Naive B cell (primary cell): ENCODE data around the gene SRPRB. TPM values are rescaled to one million over a fixed set of nuclear protein-coding genes. Genes with fewer than 3 reads are reported as not detected.

Experiments used
- ATAC-seq, 2 donors: fragments of 150-1000 bp; cut with Tn5 transposase; 2 replicates each; pipeline ENCODE4 v1.10.0; 2021; ENCODE audit warnings: low read depth in 2 of 2, mild to moderate bottlenecking in 2 of 2, moderate library complexity in 2 of 2
- DNase-seq: peaks from one replicate; pipeline ENCODE4 v3.0.0; 2022
- H3K27ac Mint-ChIP-seq, 6 donors: one replicate each; pipeline ENCODE4 v1.8.0; 2020 to 2022; ENCODE audit warnings: mild to moderate bottlenecking in 6 of 6, mixed read lengths in 6 of 6, moderate library complexity in 5 of 6, inconsistent platforms in 2 of 6
- H3K27me3 Mint-ChIP-seq, 3 donors: one replicate each; pipeline ENCODE4 v1.8.0; 2021 to 2022; ENCODE audit warnings: mixed read lengths in 3 of 3, mild to moderate bottlenecking in 1 of 3
- H3K36me3 Mint-ChIP-seq, 2 donors: one replicate each; pipeline ENCODE4 v1.8.0; 2020 to 2022; ENCODE audit warnings: mixed read lengths in 2 of 2, inconsistent platforms in 1 of 2, mild to moderate bottlenecking in 1 of 2
- H3K4me1 Mint-ChIP-seq, 3 donors: one replicate each; pipeline ENCODE4 v1.8.0; 2020 to 2022; ENCODE audit warnings: mixed read lengths in 3 of 3, inconsistent platforms in 1 of 3, mild to moderate bottlenecking in 1 of 3, moderate library complexity in 1 of 3
- H3K4me3 Mint-ChIP-seq, 8 donors: one replicate each; pipeline ENCODE4 v1.8.0; 2020 to 2022; ENCODE audit warnings: mild to moderate bottlenecking in 8 of 8, mixed read lengths in 8 of 8, moderate library complexity in 8 of 8, inconsistent platforms in 2 of 8
- H3K9me3 Mint-ChIP-seq, 7 donors: one replicate each; pipeline ENCODE4 v1.8.0; 2020 to 2022; ENCODE audit warnings: mixed read lengths in 7 of 7, mild to moderate bottlenecking in 5 of 7, inconsistent platforms in 2 of 7, moderate library complexity in 1 of 7
- polyA plus RNA-seq, 6 donors: library from polyadenylated mRNA; unstranded; fragments of 300-500 nt; fragmentation: Illumina TruSeq; gene quantifications; one replicate each; pipeline ENCODE4 v1.2.3, GENCODE V29; 2021; ENCODE audit warnings: low read depth in 6 of 6

Gene SRPRB
- polyA plus RNA-seq, 6 donors from 2014 or later = 15.4 to 33.9 (median 28.2) TPM

DNA sequence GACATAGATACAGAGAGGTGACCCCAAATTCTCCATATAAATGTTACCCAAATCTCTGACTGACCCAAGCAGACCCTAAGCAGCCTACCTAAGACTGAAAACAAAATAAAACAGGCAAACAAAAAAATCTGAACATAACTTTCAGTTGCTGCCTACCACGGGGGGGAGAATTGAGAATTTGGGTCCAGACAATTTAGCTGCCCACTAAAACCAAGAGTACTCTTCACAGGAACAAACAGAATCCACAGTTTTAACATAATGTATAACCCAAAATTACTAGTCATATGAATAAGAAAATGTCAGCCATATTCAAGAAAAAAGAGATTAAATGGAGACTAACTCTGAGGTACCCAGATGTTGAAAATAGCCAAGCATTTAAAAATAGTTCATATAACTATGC lies 44.4 kb downstream of the SRPRB start:
- no peak for ATAC-seq
- DNase-seq = no peak
- Mint-ChIP-seq H3K4me3 (no peak overlapping the region), H3K9me3 (peaks cover 0 to 9% (median 1%) of the 10 kb centered on the region in 7 donors), H3K27me3 (peaks cover 4 to 14% (median 10%) of the 10 kb centered on the region in 3 donors), H3K4me1 (no peaks in the 10 kb centered on the region), H3K27ac (no peak overlapping the region), H3K36me3 (no peaks in the 10 kb centered on the region)

GRCh38 chr3:133851266-133851906 lies 45.8 kb downstream of the SRPRB start:
- Mint-ChIP-seq H3K4me1 (no peaks in the 10 kb centered on the region), H3K27ac (no peak overlapping the region), H3K9me3 (peaks cover 0 to 9% (median 1%) of the 10 kb centered on the region in 7 donors), H3K36me3 (no peaks in the 10 kb centered on the region), H3K27me3 (peaks cover 4 to 14% (median 10%) of the 10 kb centered on the region in 3 donors), H3K4me3 (no peak overlapping the region)
- DNase-seq = no peak
- no peak for ATAC-seq

DNA sequence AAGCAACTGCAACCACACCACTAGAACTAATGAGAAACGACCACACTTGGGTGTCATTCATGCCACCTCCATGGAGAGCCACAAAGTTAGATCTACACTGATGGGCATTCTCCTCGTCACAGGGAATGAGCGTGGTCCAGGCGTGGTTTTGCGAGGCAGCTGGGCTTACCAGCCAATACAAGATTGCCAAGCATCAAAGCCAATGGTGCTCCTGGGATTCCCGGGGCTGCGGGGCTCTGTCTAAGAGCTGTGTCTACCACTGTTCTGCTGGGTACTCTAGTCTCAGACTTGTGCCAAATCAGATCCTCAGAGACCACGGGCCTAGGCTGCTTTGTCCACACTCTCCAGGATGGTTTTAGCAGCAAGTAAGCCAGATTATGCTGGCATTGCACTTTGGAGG lies 46.3 kb downstream of the SRPRB start:
- peaks cover 4 to 14% (median 10%) of the 10 kb centered on the region in 3 donors for H3K27me3 Mint-ChIP-seq
- no peak overlapping the region for H3K4me3 Mint-ChIP-seq
- ATAC-seq (no peak), DNase-seq (no peak)
- H3K27ac Mint-ChIP-seq = no peak overlapping the region
- peaks cover 0 to 9% (median 1%) of the 10 kb centered on the region in 7 donors for H3K9me3 Mint-ChIP-seq
- no peaks in the 10 kb centered on the region for H3K4me1 Mint-ChIP-seq
- no peaks in the 10 kb centered on the region for H3K36me3 Mint-ChIP-seq

- Mint-ChIP-seq H3K4me1 (no peaks in the 10 kb centered on the region), H3K27me3 (peaks cover 0 to 1% (median under 1%) of the 10 kb centered on the region in 3 donors), H3K27ac (no peak overlapping the region), H3K36me3 (no peaks in the 10 kb centered on the region), H3K4me3 (no peak overlapping the region), H3K9me3 (peaks cover 0 to 9% (median 1%) of the 10 kb centered on the region in 7 donors)
- ATAC-seq = no peak
- no peak for DNase-seq
Measured at GRCh38 chr3:133853063-133853924, 47.7 kb downstream of the SRPRB start.

DNA sequence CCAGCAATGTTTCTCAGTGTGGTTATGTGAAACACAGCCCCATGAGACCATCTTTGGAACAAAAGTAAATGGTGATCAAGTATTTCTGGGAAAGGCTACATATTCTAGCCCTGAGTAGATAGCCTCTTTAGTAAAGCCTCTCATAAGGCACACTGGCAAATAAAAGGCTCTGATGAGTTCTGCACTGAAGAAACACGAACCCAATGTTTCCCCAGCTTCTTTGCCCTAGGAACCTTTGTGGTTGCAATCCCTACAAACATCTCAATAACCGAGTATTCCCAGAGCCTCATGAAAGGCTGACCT lies 48.3 kb downstream of the SRPRB start:
- ATAC-seq (no peak), DNase-seq (no peak)
- no peak overlapping the region for H3K27ac Mint-ChIP-seq
- H3K4me3 Mint-ChIP-seq = no peak overlapping the region
- H3K27me3 Mint-ChIP-seq = no peaks in the 10 kb centered on the region
- H3K9me3 Mint-ChIP-seq = peaks cover 0 to 9% (median 1%) of the 10 kb centered on the region in 7 donors
- H3K36me3 Mint-ChIP-seq = no peaks in the 10 kb centered on the region
- no peaks in the 10 kb centered on the region for H3K4me1 Mint-ChIP-seq

DNA sequence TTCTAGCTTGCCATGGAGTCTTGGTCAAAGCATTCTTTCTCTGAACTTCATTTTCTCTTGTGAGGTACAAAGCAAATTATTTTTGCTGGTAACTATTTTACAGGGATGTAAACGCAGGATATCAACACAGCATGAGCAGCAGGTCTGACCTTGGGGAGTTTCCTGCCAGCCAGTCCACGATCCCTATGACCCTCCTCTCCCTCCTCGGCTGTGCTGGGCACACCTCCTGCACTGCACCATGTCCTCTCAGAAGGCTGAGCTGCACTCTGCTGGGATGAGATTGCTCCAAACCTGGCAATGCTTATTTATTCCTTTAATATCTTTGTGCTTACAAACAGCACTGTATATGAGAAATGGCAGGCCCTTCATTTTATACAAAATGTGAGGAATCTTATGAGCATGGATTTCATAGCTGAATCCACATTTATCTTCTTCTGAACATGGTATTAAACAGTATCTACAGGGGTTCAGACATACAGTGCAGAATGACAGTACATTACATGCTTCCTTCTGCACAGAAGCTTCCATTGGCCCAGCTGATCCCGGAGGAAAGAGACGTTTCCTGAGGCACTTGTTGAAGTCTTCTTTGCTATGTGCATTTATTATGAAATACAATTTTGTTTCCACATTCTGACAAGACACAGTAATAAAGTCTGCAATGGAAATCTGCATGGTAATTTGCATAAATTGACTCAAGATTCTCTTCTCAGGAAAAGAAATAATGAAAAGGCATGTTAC lies 48.8 kb downstream of the SRPRB start:
- no peak overlapping the region for H3K4me3 Mint-ChIP-seq
- ATAC-seq = no peak
- no peak overlapping the region for H3K27ac Mint-ChIP-seq
- DNase-seq = no peak
- no peaks in the 10 kb centered on the region for H3K4me1 Mint-ChIP-seq
- H3K27me3 Mint-ChIP-seq = no peaks in the 10 kb centered on the region
- no peaks in the 10 kb centered on the region for H3K36me3 Mint-ChIP-seq
- H3K9me3 Mint-ChIP-seq = peaks cover 0 to 9% (median 1%) of the 10 kb centered on the region in 7 donors

DNA sequence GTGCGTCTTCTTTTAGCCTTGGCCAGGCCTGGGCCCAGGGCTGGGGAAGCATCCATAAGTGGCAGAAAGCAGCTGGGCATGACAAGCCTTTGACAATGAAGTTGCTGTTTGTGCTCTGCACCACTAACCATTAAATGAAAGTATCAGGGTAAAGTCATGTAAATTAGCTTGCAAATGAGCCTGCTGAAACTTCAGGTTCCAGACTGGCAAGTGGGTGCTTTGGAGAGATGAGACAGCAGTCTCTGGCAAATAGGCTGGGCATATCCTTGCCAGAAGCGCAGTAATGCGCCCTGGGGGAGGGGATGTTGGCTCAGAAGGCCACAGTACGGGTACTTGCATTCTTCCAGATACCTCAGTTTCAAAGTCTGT lies 49.4 kb downstream of the SRPRB start:
- Mint-ChIP-seq H3K27ac (no peak overlapping the region), H3K36me3 (no peaks in the 10 kb centered on the region), H3K9me3 (peaks cover 0 to 8% (median 1%) of the 10 kb centered on the region in 7 donors), H3K4me1 (no peaks in the 10 kb centered on the region), H3K4me3 (no peak overlapping the region), H3K27me3 (no peaks in the 10 kb centered on the region)
- ATAC-seq (no peak), DNase-seq (no peak)

DNA sequence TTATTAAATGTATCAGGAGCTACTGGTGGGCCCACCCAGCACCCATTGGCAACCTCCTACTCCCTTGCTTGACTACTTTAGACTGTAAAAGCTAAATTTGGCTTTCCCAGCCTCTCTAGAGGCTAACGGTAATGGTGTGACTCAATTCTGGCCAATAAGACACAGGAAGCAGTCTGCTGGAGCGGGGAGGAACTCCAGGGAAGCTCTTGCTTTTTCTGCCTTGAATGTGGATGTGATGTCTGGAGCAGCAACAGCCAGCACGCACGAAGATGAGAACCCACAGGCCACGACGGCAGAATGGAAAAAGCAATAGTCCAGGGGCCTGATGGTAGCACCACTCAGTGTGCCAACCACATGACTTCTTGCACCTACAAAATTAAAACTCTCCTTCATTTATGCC lies 50.2 kb downstream of the SRPRB start:
- no peak for ATAC-seq
- no peak for DNase-seq
- no peaks in the 10 kb centered on the region for H3K36me3 Mint-ChIP-seq
- no peaks in the 10 kb centered on the region for H3K4me1 Mint-ChIP-seq
- H3K27ac Mint-ChIP-seq = peak overlapping the region in 1 of 6 donors; percentile 19
- no peak overlapping the region for H3K4me3 Mint-ChIP-seq
- no peaks in the 10 kb centered on the region for H3K27me3 Mint-ChIP-seq
- no peaks in the 10 kb centered on the region for H3K9me3 Mint-ChIP-seq

DNA sequence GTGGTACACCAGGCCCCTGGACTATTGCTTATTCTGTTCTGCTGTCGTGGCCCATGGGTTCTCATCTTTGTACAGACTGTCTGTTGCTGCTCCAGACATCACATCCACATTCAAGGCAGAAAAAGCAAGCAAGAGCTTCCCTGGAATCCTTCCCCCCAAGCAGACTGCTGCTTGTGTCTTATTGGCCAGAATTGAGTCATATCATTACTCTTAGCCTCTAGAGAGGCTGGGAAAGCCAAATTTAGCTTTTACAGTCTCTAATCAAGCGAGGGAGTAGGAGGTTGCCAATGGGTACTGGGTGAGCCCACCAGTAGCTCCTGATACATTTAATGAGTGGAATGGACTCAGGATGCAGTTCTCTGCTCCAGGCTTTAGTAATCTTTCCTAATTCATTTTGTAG lies 50.7 kb downstream of the SRPRB start:
- peak overlapping the region in 1 of 8 donors; percentile 56 for H3K4me3 Mint-ChIP-seq
- no peak for ATAC-seq

DNA sequence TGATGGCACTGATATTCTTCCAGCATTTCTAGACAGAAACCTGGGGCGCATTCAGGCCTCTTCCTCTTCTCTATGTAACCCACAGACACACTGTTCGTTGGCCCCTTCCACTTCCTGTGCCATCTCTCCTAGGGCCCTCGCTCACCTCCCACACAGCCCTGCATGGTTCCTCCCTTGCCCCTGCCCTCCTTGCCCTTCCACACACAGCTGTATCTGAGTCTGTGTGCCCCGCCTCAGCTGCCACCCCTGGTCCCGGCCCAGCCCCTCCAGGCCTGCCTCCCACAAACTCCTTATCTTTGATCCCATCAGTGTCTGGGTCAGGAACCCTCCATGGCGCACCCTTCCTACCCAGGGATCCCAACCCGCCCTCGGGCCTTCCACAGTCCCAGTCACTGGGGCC lies 52.2 kb downstream of the SRPRB start:
- Mint-ChIP-seq H3K27ac (peak overlapping the region in 1 of 6 donors; percentile 36), H3K27me3 (no peaks in the 10 kb centered on the region), H3K4me1 (no peaks in the 10 kb centered on the region), H3K36me3 (no peaks in the 10 kb centered on the region), H3K9me3 (no peaks in the 10 kb centered on the region), H3K4me3 (no peak overlapping the region)
- DNase-seq (no peak), ATAC-seq (no peak)

More for the DNA sequence above, 50.7 kb downstream of the SRPRB start:
- H3K4me1 Mint-ChIP-seq = no peaks in the 10 kb centered on the region
- H3K27me3 Mint-ChIP-seq = no peaks in the 10 kb centered on the region
- H3K36me3 Mint-ChIP-seq = no peaks in the 10 kb centered on the region
- peak overlapping the region in 1 of 6 donors; percentile 16 for H3K27ac Mint-ChIP-seq
- H3K9me3 Mint-ChIP-seq = no peaks in the 10 kb centered on the region
- no peak for DNase-seq

GRCh38 chr3:133859381-133860234 lies 54.0 kb downstream of the SRPRB start:
- H3K9me3 Mint-ChIP-seq = no peaks in the 10 kb centered on the region
- no peak overlapping the region for H3K4me3 Mint-ChIP-seq
- H3K27ac Mint-ChIP-seq = no peak overlapping the region
- no peaks in the 10 kb centered on the region for H3K4me1 Mint-ChIP-seq
- no peak for ATAC-seq
- DNase-seq = no peak
- no peaks in the 10 kb centered on the region for H3K36me3 Mint-ChIP-seq
- no peaks in the 10 kb centered on the region for H3K27me3 Mint-ChIP-seq

DNA sequence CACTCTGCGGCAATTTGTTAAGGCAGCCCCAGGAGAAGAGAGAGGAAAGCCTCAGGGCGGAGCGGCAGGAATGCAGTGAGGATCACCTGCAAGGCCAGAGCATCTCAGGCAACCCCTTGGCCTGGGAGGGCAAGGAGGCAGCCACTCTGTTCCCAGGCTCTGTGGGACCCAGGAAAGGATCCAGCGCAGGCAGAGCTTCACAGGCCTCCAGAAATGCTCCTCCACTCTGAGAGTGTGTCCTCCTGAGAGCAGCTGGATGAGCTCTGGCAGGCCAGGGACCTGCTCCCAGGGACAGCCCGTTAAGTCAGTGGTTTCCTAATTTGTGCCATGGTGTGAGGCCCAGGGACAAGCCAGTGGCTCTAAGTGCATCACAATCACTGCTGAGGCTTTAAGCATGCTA lies 54.9 kb downstream of the SRPRB start:
- ATAC-seq = no peak
- Mint-ChIP-seq H3K9me3 (no peaks in the 10 kb centered on the region), H3K27ac (no peak overlapping the region), H3K4me3 (no peak overlapping the region), H3K27me3 (no peaks in the 10 kb centered on the region), H3K36me3 (no peaks in the 10 kb centered on the region), H3K4me1 (no peaks in the 10 kb centered on the region)
- DNase-seq = no peak

GRCh38 chr3:133862161-133862560 lies 56.5 kb downstream of the SRPRB start:
- ATAC-seq = no peak
- H3K9me3 Mint-ChIP-seq = no peaks in the 10 kb centered on the region

More at GRCh38 chr3:133862161-133862560, 56.5 kb downstream of the SRPRB start:
- H3K4me3 Mint-ChIP-seq = no peak overlapping the region
- no peak overlapping the region for H3K27ac Mint-ChIP-seq
- DNase-seq = no peak
- H3K36me3 Mint-ChIP-seq = no peaks in the 10 kb centered on the region
- H3K4me1 Mint-ChIP-seq = no peaks in the 10 kb centered on the region
- no peaks in the 10 kb centered on the region for H3K27me3 Mint-ChIP-seq
